Coronary artery (tissue), 2 donors: ENCODE results near the gene KRTAP19-1.

Source experiments
- DNase-seq: peaks from one replicate; pipeline ENCODE4 v3.0.0-alpha.2; 2017; ENCODE audit warnings: low spot score
- H3K27ac ChIP-seq, 2 donors: fragments of 200-600 bp; sonication (generic); one replicate each; pipeline ENCODE4 v1.5.1; 2016 to 2019
- H3K4me3 ChIP-seq: fragments of 200-600 bp; sonication (generic); 2 replicates; pipeline ENCODE4 v1.5.1; 2016; ENCODE audit warnings: mild to moderate bottlenecking, moderate library complexity
- TF ChIP-seq, protein P1 (sequence below): fragments of 200-600 bp; sonication (generic); IDR thresholded peaks from one replicate; pipeline ENCODE4 v1.5.1; 2019; ENCODE audit warnings: antibody characterized with exemption

The KRTAP19-1 gene

DNA sequence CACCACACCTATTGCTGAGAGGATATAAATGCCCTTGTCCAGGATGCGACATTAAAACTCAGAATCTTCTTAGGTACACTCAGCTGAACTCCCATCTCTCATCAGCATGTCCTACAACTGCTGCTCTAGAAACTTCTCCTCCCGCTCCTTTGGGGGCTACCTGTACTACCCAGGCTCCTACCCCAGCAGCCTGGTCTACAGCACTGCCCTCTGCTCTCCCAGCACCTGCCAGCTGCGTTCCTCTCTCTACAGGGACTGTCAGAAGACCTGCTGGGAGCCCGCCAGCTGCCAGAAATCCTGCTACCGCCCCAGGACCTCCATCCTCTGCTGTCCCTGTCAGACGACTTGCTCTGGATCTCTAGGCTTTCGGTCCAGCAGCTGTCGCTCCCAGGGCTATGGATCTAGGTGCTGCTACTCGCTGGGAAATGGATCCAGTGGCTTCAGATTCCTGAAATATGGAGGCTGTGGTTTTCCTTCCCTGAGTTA lies 50.0 kb downstream of the KRTAP19-1 start, which contains the start of gene KRTAP13-4:
Gene KRTAP13-4 (plus strand): TSS at position 51 of the 486 bp plus-strand sequence. CDS start 56 bp downstream, at position 107.
- Histone ChIP-seq H3K27ac (no peak within 1 kb of the TSS), H3K4me3 (no peak within 1 kb of the TSS)
- DNase-seq, result no peak
- TF ChIP-seq, protein P1, sequence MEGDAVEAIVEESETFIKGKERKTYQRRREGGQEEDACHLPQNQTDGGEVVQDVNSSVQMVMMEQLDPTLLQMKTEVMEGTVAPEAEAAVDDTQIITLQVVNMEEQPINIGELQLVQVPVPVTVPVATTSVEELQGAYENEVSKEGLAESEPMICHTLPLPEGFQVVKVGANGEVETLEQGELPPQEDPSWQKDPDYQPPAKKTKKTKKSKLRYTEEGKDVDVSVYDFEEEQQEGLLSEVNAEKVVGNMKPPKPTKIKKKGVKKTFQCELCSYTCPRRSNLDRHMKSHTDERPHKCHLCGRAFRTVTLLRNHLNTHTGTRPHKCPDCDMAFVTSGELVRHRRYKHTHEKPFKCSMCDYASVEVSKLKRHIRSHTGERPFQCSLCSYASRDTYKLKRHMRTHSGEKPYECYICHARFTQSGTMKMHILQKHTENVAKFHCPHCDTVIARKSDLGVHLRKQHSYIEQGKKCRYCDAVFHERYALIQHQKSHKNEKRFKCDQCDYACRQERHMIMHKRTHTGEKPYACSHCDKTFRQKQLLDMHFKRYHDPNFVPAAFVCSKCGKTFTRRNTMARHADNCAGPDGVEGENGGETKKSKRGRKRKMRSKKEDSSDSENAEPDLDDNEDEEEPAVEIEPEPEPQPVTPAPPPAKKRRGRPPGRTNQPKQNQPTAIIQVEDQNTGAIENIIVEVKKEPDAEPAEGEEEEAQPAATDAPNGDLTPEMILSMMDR, result no peak
